Glutamatergic neuron (in vitro differentiated cells): ENCODE data around the gene FNDC3B. TPM values are rescaled to one million over a fixed set of nuclear protein-coding genes. Genes with fewer than 3 reads are reported as not detected.

ENCODE experiments used
- DNase-seq: peaks from one replicate; pipeline ENCODE4 v3.0.0; 2022
- H3K27ac Mint-ChIP-seq: one replicate; pipeline ENCODE4 v1.8.0; 2020; ENCODE audit warnings: mild to moderate bottlenecking, mixed read lengths, inconsistent platforms; ENCODE audit not compliant: unreplicated experiment
- H3K27me3 Mint-ChIP-seq: one replicate; pipeline ENCODE4 v1.8.0; 2020; ENCODE audit warnings: mild to moderate bottlenecking, moderate library complexity, mixed read lengths, inconsistent platforms; ENCODE audit not compliant: unreplicated experiment
- H3K36me3 Mint-ChIP-seq: one replicate; pipeline ENCODE4 v1.8.0; 2020; ENCODE audit warnings: mild to moderate bottlenecking, mixed read lengths, inconsistent platforms; ENCODE audit not compliant: unreplicated experiment
- H3K4me1 Mint-ChIP-seq: one replicate; pipeline ENCODE4 v1.8.0; 2020; ENCODE audit warnings: mild to moderate bottlenecking, low read depth, mixed read lengths, inconsistent platforms; ENCODE audit not compliant: unreplicated experiment
- H3K4me3 Mint-ChIP-seq: one replicate; pipeline ENCODE4 v1.8.0; 2020; ENCODE audit warnings: mild to moderate bottlenecking, mixed read lengths, inconsistent platforms; ENCODE audit not compliant: unreplicated experiment
- H3K9me3 Mint-ChIP-seq: one replicate; pipeline ENCODE4 v1.8.0; 2020; ENCODE audit warnings: mild to moderate bottlenecking, moderate library complexity, mixed read lengths, inconsistent platforms; ENCODE audit not compliant: unreplicated experiment
- CTCF ChIP-seq: fragments of 200-600 bp; sonication (generic); IDR thresholded peaks from one replicate; pipeline ENCODE4 v1.5.0; 2021; ENCODE audit not compliant: partially characterized antibody, unreplicated experiment
- total RNA-seq: library from RNA; stranded (reverse); fragmentation: NEBNext Ultra II Directional; extraction: Animal tissue kit (Norgen Biotek cat#: 25700); gene quantifications from one replicate; pipeline ENCODE4 v1.2.1, GENCODE V29; 2021; ENCODE audit not compliant: unreplicated experiment

The FNDC3B gene
- total RNA-seq, 1 donor from 2014 or later: 11.7 TPM

- H3K4me1 Mint-ChIP-seq: peaks cover 9% of the 10 kb centered on the region
Measured at GRCh38 chr3:172099495-172099808, 60.1 kb downstream of the FNDC3B start.

GRCh38 chr3:172100482-172100881 is 61.1 kb downstream of the FNDC3B start:
- H3K4me3 Mint-ChIP-seq: no peak overlapping the region
- H3K27me3 Mint-ChIP-seq: no peaks in the 10 kb centered on the region
- peaks cover 9% of the 10 kb centered on the region for H3K4me1 Mint-ChIP-seq
- no peak overlapping the region for H3K27ac Mint-ChIP-seq
- no peaks in the 10 kb centered on the region for H3K9me3 Mint-ChIP-seq
- DNase-seq: no peak
- TF ChIP-seq CTCF: no peak
- H3K36me3 Mint-ChIP-seq: no peaks in the 10 kb centered on the region

More at GRCh38 chr3:172099495-172099808, 60.1 kb downstream of the FNDC3B start:
- Mint-ChIP-seq H3K9me3 (no peaks in the 10 kb centered on the region), H3K36me3 (no peaks in the 10 kb centered on the region), H3K27ac (no peak overlapping the region), H3K27me3 (no peaks in the 10 kb centered on the region), H3K4me3 (no peak overlapping the region)
- no peak for DNase-seq
- no peak for TF ChIP-seq CTCF

- Mint-ChIP-seq H3K9me3 (no peaks in the 10 kb centered on the region), H3K4me1 (peaks cover 9% of the 10 kb centered on the region)
Measured at GRCh38 chr3:172101107-172101506, 61.7 kb downstream of the FNDC3B start.

GRCh38 chr3:172102123-172102882 is 62.9 kb downstream of the FNDC3B start:
- Mint-ChIP-seq H3K9me3 (no peaks in the 10 kb centered on the region), H3K36me3 (no peaks in the 10 kb centered on the region), H3K4me1 (peaks cover 9% of the 10 kb centered on the region)

More at GRCh38 chr3:172101107-172101506, 61.7 kb downstream of the FNDC3B start:
- Mint-ChIP-seq H3K27me3 (no peaks in the 10 kb centered on the region), H3K4me3 (no peak overlapping the region), H3K36me3 (no peaks in the 10 kb centered on the region), H3K27ac (no peak overlapping the region)
- DNase-seq: no peak
- TF ChIP-seq CTCF: no peak

More at GRCh38 chr3:172102123-172102882, 62.9 kb downstream of the FNDC3B start:
- no peak for TF ChIP-seq CTCF
- Mint-ChIP-seq H3K27me3 (no peaks in the 10 kb centered on the region), H3K27ac (no peak overlapping the region), H3K4me3 (no peak overlapping the region)
- no peak for DNase-seq
